Chondrocyte (in vitro differentiated cells): Measurements from ENCODE around the gene ANXA6. TPM values are rescaled to one million over a fixed set of nuclear protein-coding genes. Genes with fewer than 3 reads are reported as not detected.
A peak's percentile ranks its signal among the peaks of the same experiment; 100 is the strongest.

Source experiments
- DNase-seq: peaks from one replicate; pipeline ENCODE4 v3.0.0; 2021; ENCODE audit warnings: mixed read lengths, low spot score
- H3K27ac Mint-ChIP-seq: one replicate; pipeline ENCODE4 v1.8.0; 2021; ENCODE audit warnings: mild to moderate bottlenecking, moderate library complexity, mixed read lengths; ENCODE audit not compliant: unreplicated experiment
- H3K27me3 Mint-ChIP-seq: 2 replicates; pipeline ENCODE4 v1.8.0; 2021; ENCODE audit warnings: low read depth, mixed read lengths
- H3K36me3 Mint-ChIP-seq: 2 replicates; pipeline ENCODE4 v1.8.0; 2021; ENCODE audit warnings: low read depth, mixed read lengths
- H3K4me1 Mint-ChIP-seq: 2 replicates; pipeline ENCODE4 v1.8.0; 2021; ENCODE audit warnings: low read depth, mild to moderate bottlenecking, mixed read lengths
- H3K4me3 Mint-ChIP-seq: one replicate; pipeline ENCODE4 v1.8.0; 2021; ENCODE audit warnings: mild to moderate bottlenecking, moderate library complexity, mixed read lengths; ENCODE audit not compliant: unreplicated experiment
- H3K9me3 Mint-ChIP-seq: 2 replicates; pipeline ENCODE4 v1.8.0; 2021; ENCODE audit warnings: low read depth, mixed read lengths
- CTCF ChIP-seq: fragments of 200-600 bp; sonication (generic); IDR thresholded peaks from 2 replicates; pipeline ENCODE4 v1.5.0; 2021; ENCODE audit warnings: antibody characterized with exemption, mild to moderate bottlenecking, moderate library complexity
- total RNA-seq: library from RNA; stranded (reverse); gene quantifications from 3 replicates; pipeline ENCODE4 v1.2.1, GENCODE V29; 2021

ANXA6 gene
- total RNA-seq, 1 donor from 2014 or later: 450 TPM

- TF ChIP-seq CTCF: no peak
- peaks cover 14% of the 10 kb centered on the region for H3K4me1 Mint-ChIP-seq
- H3K27ac Mint-ChIP-seq: no peak overlapping the region
Measured at GRCh38 chr5:151086192-151086869, 71.2 kb downstream of the ANXA6 start.

GRCh38 chr5:151085517-151086041 is 72.0 kb downstream of the ANXA6 start:
- Mint-ChIP-seq H3K27ac (no peak overlapping the region), H3K36me3 (no peaks in the 10 kb centered on the region), H3K27me3 (no peaks in the 10 kb centered on the region), H3K4me1 (peaks cover 14% of the 10 kb centered on the region), H3K4me3 (no peak overlapping the region), H3K9me3 (no peaks in the 10 kb centered on the region)
- TF ChIP-seq CTCF: no peak
- DNase-seq: no peak

More at GRCh38 chr5:151086192-151086869, 71.2 kb downstream of the ANXA6 start:
- no peaks in the 10 kb centered on the region for H3K27me3 Mint-ChIP-seq
- no peak for DNase-seq
- no peaks in the 10 kb centered on the region for H3K36me3 Mint-ChIP-seq
- no peaks in the 10 kb centered on the region for H3K9me3 Mint-ChIP-seq
- H3K4me3 Mint-ChIP-seq: no peak overlapping the region

GRCh38 chr5:151084363-151084762 is 73.2 kb downstream of the ANXA6 start:
- no peak for TF ChIP-seq CTCF
- Mint-ChIP-seq H3K4me1 (peaks cover 25% of the 10 kb centered on the region), H3K4me3 (no peak overlapping the region), H3K27me3 (no peaks in the 10 kb centered on the region), H3K9me3 (no peaks in the 10 kb centered on the region), H3K36me3 (no peaks in the 10 kb centered on the region), H3K27ac (no peak overlapping the region)
- no peak for DNase-seq

GRCh38 chr5:151083081-151083676 is 74.4 kb downstream of the ANXA6 start:
- TF ChIP-seq CTCF: no peak
- Mint-ChIP-seq H3K9me3 (no peaks in the 10 kb centered on the region), H3K27ac (no peak overlapping the region), H3K36me3 (peaks cover 2% of the 10 kb centered on the region), H3K4me3 (no peak overlapping the region), H3K4me1 (peaks cover 37% of the 10 kb centered on the region), H3K27me3 (no peaks in the 10 kb centered on the region)
- DNase-seq: no peak

- Mint-ChIP-seq H3K27me3 (no peaks in the 10 kb centered on the region), H3K4me3 (no peak overlapping the region), H3K36me3 (peaks cover 4% of the 10 kb centered on the region), H3K9me3 (no peaks in the 10 kb centered on the region), H3K27ac (peak overlapping the region; percentile 57), H3K4me1 (peaks cover 45% of the 10 kb centered on the region)
- peak; percentile 58 for TF ChIP-seq CTCF
- no peak for DNase-seq
Measured at GRCh38 chr5:151082282-151082902, 75.2 kb downstream of the ANXA6 start.
